Measurements from ENCODE around the gene HOXC12.

DNA sequence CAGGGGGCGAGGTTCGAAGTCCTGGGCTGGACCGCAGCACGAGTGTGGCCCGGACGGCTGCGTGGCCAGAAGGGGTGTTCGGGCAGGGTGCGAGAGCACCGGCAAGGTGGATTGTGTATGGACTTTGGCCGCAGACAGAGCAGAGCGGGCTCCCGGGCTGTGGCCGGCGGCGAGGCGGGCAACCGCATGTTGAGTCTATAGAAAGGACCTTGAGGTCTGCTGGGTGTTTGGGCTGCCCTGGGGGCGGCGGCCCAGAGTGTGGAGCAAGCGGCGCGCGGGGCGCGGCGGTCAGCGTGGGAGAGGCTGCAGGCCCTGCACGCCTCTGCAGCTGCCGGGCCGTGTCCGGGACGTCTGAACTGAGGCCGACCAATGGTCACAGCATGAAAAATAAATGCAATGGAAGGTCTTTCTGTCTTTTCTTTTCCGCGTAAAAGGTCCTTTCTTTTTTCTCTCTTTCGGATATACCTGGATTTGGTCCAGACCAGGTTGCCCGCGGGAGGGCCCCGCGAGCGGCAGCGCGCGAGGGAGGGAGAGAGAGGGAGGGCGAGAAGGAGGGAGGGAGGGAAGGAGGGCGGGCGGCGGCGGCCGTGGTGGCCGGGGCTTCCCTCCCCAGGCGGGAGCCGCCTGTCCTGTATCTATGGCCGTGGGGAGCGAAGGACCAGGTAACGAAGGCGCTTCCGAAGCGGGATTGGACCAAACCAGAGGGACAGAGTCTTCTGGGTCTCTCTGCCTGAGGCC, 39.7 kb downstream of the HOXC12 start:
- TF ChIP-seq, protein P1, sequence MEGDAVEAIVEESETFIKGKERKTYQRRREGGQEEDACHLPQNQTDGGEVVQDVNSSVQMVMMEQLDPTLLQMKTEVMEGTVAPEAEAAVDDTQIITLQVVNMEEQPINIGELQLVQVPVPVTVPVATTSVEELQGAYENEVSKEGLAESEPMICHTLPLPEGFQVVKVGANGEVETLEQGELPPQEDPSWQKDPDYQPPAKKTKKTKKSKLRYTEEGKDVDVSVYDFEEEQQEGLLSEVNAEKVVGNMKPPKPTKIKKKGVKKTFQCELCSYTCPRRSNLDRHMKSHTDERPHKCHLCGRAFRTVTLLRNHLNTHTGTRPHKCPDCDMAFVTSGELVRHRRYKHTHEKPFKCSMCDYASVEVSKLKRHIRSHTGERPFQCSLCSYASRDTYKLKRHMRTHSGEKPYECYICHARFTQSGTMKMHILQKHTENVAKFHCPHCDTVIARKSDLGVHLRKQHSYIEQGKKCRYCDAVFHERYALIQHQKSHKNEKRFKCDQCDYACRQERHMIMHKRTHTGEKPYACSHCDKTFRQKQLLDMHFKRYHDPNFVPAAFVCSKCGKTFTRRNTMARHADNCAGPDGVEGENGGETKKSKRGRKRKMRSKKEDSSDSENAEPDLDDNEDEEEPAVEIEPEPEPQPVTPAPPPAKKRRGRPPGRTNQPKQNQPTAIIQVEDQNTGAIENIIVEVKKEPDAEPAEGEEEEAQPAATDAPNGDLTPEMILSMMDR (IDR thresholded peaks at IDR 0.05; ENCODE audit: insufficient read depth, low read depth, low read length): no peak
- peak; percentile 62 for TF ChIP-seq EZH2 (IDR thresholded peaks at IDR 0.05; ENCODE audit: insufficient read depth, low read length)

Data from astrocyte (in vitro differentiated cells and primary cell).